ENCODE measurements around the gene FRZB. TPM values are rescaled to one million over a fixed set of nuclear protein-coding genes. Genes with fewer than 3 reads are reported as not detected.

FRZB gene
- total RNA-seq, 1 donor from 2014 or later, result 2.2 TPM

DNA sequence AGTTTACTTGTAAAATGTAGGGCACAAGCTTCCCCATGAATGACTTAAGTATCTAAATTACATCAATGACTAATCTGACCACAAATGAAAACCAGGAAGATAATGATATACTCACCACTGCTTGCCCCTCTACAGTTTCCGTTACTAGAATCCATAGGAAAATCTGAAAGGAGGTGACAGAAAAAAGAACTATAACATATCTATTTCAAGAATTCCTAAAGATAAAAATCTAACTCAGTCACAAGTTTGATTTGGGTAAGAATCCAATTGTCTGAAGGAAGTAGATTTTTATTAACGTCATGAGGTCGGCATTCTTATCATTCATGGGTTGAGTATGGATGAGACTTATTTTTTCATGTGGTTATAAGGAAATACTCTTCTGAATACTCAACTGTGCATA is 7.8 kb downstream of the FRZB start:
- no peaks in the 10 kb centered on the region for H3K9me3 Mint-ChIP-seq (ENCODE audit: unreplicated experiment)
- TF ChIP-seq, protein P1, sequence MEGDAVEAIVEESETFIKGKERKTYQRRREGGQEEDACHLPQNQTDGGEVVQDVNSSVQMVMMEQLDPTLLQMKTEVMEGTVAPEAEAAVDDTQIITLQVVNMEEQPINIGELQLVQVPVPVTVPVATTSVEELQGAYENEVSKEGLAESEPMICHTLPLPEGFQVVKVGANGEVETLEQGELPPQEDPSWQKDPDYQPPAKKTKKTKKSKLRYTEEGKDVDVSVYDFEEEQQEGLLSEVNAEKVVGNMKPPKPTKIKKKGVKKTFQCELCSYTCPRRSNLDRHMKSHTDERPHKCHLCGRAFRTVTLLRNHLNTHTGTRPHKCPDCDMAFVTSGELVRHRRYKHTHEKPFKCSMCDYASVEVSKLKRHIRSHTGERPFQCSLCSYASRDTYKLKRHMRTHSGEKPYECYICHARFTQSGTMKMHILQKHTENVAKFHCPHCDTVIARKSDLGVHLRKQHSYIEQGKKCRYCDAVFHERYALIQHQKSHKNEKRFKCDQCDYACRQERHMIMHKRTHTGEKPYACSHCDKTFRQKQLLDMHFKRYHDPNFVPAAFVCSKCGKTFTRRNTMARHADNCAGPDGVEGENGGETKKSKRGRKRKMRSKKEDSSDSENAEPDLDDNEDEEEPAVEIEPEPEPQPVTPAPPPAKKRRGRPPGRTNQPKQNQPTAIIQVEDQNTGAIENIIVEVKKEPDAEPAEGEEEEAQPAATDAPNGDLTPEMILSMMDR (IDR thresholded peaks at IDR 0.05; ENCODE audit: partially characterized antibody, unreplicated experiment), result no peak
- no peaks in the 10 kb centered on the region for H3K4me1 Mint-ChIP-seq (ENCODE audit: low read depth, unreplicated experiment)
- H3K27ac Mint-ChIP-seq (ENCODE audit: unreplicated experiment), result no peak overlapping the region
- H3K36me3 Mint-ChIP-seq (ENCODE audit: unreplicated experiment), result no peaks in the 10 kb centered on the region
- H3K4me3 Mint-ChIP-seq (ENCODE audit: unreplicated experiment), result no peak overlapping the region
- no peaks in the 10 kb centered on the region for H3K27me3 Mint-ChIP-seq (ENCODE audit: unreplicated experiment)
- no peak for DNase-seq

DNA sequence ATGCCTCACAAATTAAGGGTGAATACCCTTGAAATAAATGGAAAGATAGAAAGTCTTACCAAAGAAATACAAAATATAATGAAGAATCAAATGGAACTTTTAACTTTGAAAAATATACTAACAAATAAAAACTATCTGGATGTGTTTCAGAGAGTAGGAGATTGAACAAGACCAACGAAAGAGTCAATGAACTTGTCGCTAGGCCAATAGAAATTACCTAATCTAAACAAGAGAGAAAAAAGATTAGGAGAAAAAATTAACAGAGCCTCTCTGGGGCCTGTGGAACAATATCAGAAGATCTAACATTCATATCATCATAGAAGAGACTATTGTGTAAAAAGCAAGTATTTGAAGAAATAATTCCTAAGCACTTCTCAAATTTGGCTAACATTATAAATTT is 11.1 kb downstream of the FRZB start:
- Mint-ChIP-seq H3K27me3 (ENCODE audit: unreplicated experiment) (peaks cover 2% of the 10 kb centered on the region), H3K36me3 (ENCODE audit: unreplicated experiment) (no peaks in the 10 kb centered on the region), H3K27ac (ENCODE audit: unreplicated experiment) (no peak overlapping the region), H3K9me3 (ENCODE audit: unreplicated experiment) (peaks cover 2% of the 10 kb centered on the region), H3K4me1 (ENCODE audit: low read depth, unreplicated experiment) (no peaks in the 10 kb centered on the region), H3K4me3 (ENCODE audit: unreplicated experiment) (no peak overlapping the region)
- TF ChIP-seq, protein P1 (IDR thresholded peaks at IDR 0.05; ENCODE audit: partially characterized antibody, unreplicated experiment), result no peak
- DNase-seq, result no peak

DNA sequence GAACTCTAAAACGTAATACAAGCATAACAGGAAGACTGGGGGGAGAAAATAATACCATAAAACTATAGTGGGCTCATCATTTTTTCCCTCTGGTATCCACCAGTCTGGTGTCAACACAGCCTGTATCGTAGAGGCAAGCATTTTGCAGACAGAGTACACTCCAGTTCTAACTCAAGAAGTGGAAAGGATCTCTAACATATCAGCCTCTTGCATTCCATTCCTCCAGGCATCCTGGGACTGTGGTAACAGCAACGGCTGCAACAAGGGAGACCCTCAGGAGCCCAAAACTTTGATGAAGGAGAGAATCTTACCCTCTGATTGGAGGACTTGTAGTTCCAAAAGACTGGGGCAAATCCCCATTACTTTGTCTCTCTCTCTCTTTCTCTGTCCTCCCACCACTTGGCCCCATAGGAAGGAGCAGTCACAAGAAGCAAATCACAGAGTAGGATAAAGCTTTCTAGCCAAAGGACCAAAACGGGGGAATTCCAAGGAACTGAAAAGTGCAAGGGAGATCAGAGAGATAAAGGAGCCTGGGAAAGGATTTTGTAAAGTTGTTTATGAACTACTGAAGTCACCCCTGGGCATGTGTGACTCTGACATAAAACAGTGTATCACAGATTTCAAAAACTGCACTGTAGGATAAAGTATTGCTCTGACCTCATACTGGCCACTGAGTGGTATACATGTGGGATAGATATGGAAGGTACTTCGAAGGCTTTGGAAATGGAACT is 11.9 kb downstream of the FRZB start:
- no peak for DNase-seq
- H3K4me3 Mint-ChIP-seq (ENCODE audit: unreplicated experiment), result no peak overlapping the region
- H3K27ac Mint-ChIP-seq (ENCODE audit: unreplicated experiment), result no peak overlapping the region
- H3K9me3 Mint-ChIP-seq (ENCODE audit: unreplicated experiment), result peaks cover 2% of the 10 kb centered on the region
- peaks cover 2% of the 10 kb centered on the region for H3K27me3 Mint-ChIP-seq (ENCODE audit: unreplicated experiment)
- H3K4me1 Mint-ChIP-seq (ENCODE audit: low read depth, unreplicated experiment), result no peaks in the 10 kb centered on the region
- TF ChIP-seq, protein P1 (IDR thresholded peaks at IDR 0.05; ENCODE audit: partially characterized antibody, unreplicated experiment), result no peak
- H3K36me3 Mint-ChIP-seq (ENCODE audit: unreplicated experiment), result no peaks in the 10 kb centered on the region

DNA sequence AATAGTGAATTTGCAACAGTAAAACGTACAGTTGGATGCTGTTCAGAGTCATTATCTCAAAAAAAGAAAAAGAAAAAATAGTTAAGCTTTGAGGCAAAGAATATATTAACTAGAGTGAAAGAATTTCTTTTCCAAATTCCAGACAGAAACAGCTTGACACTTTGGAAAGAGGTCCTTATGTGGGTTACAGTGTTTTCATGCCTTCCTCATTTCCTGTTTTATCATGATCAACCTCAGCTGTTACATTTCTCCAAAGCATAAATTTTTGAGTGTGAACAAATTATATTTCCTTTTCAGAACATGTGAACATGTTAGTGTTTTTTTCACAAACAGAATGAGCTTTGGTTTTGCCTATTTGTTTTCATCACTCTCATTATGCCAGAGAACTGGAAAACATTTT is 13.6 kb downstream of the FRZB start:
- Mint-ChIP-seq H3K27ac (ENCODE audit: unreplicated experiment) (no peak overlapping the region), H3K27me3 (ENCODE audit: unreplicated experiment) (peaks cover 2% of the 10 kb centered on the region), H3K36me3 (ENCODE audit: unreplicated experiment) (no peaks in the 10 kb centered on the region), H3K4me1 (ENCODE audit: low read depth, unreplicated experiment) (no peaks in the 10 kb centered on the region), H3K9me3 (ENCODE audit: unreplicated experiment) (peaks cover 2% of the 10 kb centered on the region), H3K4me3 (ENCODE audit: unreplicated experiment) (no peak overlapping the region)
- no peak for DNase-seq
- TF ChIP-seq, protein P1 (IDR thresholded peaks at IDR 0.05; ENCODE audit: partially characterized antibody, unreplicated experiment), result no peak

DNA sequence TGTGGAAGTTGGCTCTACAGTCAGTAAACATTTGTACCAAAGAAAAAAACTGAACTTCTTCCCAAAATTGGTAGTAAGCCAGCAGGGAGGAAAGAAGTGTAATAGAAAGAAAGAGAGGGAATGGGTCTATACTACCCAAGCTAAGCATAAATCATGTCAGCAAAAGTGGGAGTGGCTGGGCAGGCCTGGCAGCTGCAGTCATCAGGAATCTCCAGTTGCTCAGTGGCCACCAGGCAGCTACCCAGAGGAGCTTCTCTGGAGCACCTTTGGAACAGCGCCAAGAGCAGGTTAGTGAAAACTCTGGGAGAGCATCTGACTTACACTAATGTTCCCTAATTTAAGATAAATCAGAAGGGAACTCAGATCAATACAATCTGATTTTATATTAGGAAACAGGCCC is 14.3 kb downstream of the FRZB start:
- H3K9me3 Mint-ChIP-seq (ENCODE audit: unreplicated experiment), result peaks cover 2% of the 10 kb centered on the region
- DNase-seq, result no peak
- no peaks in the 10 kb centered on the region for H3K4me1 Mint-ChIP-seq (ENCODE audit: low read depth, unreplicated experiment)
- no peak overlapping the region for H3K27ac Mint-ChIP-seq (ENCODE audit: unreplicated experiment)
- H3K36me3 Mint-ChIP-seq (ENCODE audit: unreplicated experiment), result no peaks in the 10 kb centered on the region
- peaks cover 2% of the 10 kb centered on the region for H3K27me3 Mint-ChIP-seq (ENCODE audit: unreplicated experiment)
- TF ChIP-seq, protein P1 (IDR thresholded peaks at IDR 0.05; ENCODE audit: partially characterized antibody, unreplicated experiment), result no peak
- no peak overlapping the region for H3K4me3 Mint-ChIP-seq (ENCODE audit: unreplicated experiment)

Data from glutamatergic neuron (in vitro differentiated cells).